Glomerular visceral epithelial cell (primary cell): ENCODE data around the gene ALDH1L1.

ENCODE experiments used
- DNase-seq: peaks from one replicate; pipeline ENCODE4 v3.0.0-alpha.2; 2016; ENCODE audit errors: extremely low spot score

The ALDH1L1 gene

GRCh38 chr3:126119976-126120375 lies 60.4 kb downstream of the ALDH1L1 start:
- DNase-seq: no peak

- no peak for DNase-seq
Measured at GRCh38 chr3:126119008-126119675, 61.2 kb downstream of the ALDH1L1 start.

- DNase-seq: no peak
Measured at GRCh38 chr3:126118591-126118990, 61.8 kb downstream of the ALDH1L1 start.

GRCh38 chr3:126117786-126118185 lies 62.6 kb downstream of the ALDH1L1 start:
- DNase-seq: no peak

- DNase-seq: no peak
Measured at GRCh38 chr3:126117212-126117611, 63.2 kb downstream of the ALDH1L1 start.

- no peak for DNase-seq
Measured at GRCh38 chr3:126116526-126116925, 63.9 kb downstream of the ALDH1L1 start.

- DNase-seq: no peak
Measured at GRCh38 chr3:126114443-126115386, 65.7 kb downstream of the ALDH1L1 start.

- no peak for DNase-seq
Measured at GRCh38 chr3:126113733-126114442, 66.5 kb downstream of the ALDH1L1 start.

GRCh38 chr3:126113238-126113555 lies 67.2 kb downstream of the ALDH1L1 start:
- DNase-seq: no peak

- no peak for DNase-seq
Measured at GRCh38 chr3:126112531-126113237, 67.7 kb downstream of the ALDH1L1 start.

GRCh38 chr3:126111566-126112475 lies 68.6 kb downstream of the ALDH1L1 start:
- DNase-seq: no peak

- no peak for DNase-seq
Measured at GRCh38 chr3:126111126-126111551, 69.2 kb downstream of the ALDH1L1 start.

- DNase-seq: no peak
Measured at GRCh38 chr3:126110431-126111125, 69.8 kb downstream of the ALDH1L1 start.

- no peak for DNase-seq
Measured at GRCh38 chr3:126109880-126110235, 70.5 kb downstream of the ALDH1L1 start.

- no peak for DNase-seq
Measured at GRCh38 chr3:126109146-126109879, 71.1 kb downstream of the ALDH1L1 start.

- no peak for DNase-seq
Measured at GRCh38 chr3:126108676-126109050, 71.7 kb downstream of the ALDH1L1 start.

GRCh38 chr3:126107957-126108675 lies 72.3 kb downstream of the ALDH1L1 start:
- DNase-seq: no peak

GRCh38 chr3:126107203-126107939 lies 73.0 kb downstream of the ALDH1L1 start:
- DNase-seq: no peak
